T-helper 1 cell treated with Interleukin-12 subunit alpha and Interleukin-12 subunit beta and Interleukin-4 antibody, amounts not matched to agents 30 μg/mL and 1 μg/mL, for 36 hours (primary cell): Measurements from ENCODE around the gene EIF4H.
"Not testable (repeated sequence)": the region's sequence is repeated elsewhere in the genome, so short reads cannot be mapped to it uniquely, and the experiment has no call there.

Source experiments
- H3K27ac Mint-ChIP-seq: one replicate; pipeline ENCODE4 v1.8.0; 2021; ENCODE audit warnings: mild to moderate bottlenecking, mixed read lengths
- H3K27me3 Mint-ChIP-seq: one replicate; pipeline ENCODE4 v1.8.0; 2021; ENCODE audit warnings: low read depth, mixed read lengths
- H3K36me3 Mint-ChIP-seq: one replicate; pipeline ENCODE4 v1.8.0; 2021; ENCODE audit warnings: low read depth, mixed read lengths
- H3K4me1 Mint-ChIP-seq: one replicate; pipeline ENCODE4 v1.8.0; 2021; ENCODE audit warnings: low read depth, mixed read lengths
- H3K4me3 Mint-ChIP-seq: one replicate; pipeline ENCODE4 v1.8.0; 2021; ENCODE audit warnings: mild to moderate bottlenecking, moderate library complexity, mixed read lengths
- H3K9me3 Mint-ChIP-seq: one replicate; pipeline ENCODE4 v1.8.0; 2021; ENCODE audit warnings: mixed read lengths

Gene EIF4H

GRCh38 chr7:74157605-74158004 lies 16.6 kb upstream of the EIF4H start:
- H3K27me3 Mint-ChIP-seq = no peaks in the 10 kb centered on the region
- no peaks in the 10 kb centered on the region for H3K36me3 Mint-ChIP-seq
- H3K9me3 Mint-ChIP-seq = no peaks in the 10 kb centered on the region
- H3K4me3 Mint-ChIP-seq = no peak overlapping the region
- no peaks in the 10 kb centered on the region for H3K4me1 Mint-ChIP-seq
- H3K27ac Mint-ChIP-seq = no peak overlapping the region

- H3K27me3 Mint-ChIP-seq = no peaks in the 10 kb centered on the region
- no peaks in the 10 kb centered on the region for H3K36me3 Mint-ChIP-seq
- no peak overlapping the region for H3K27ac Mint-ChIP-seq
- no peak overlapping the region for H3K4me3 Mint-ChIP-seq
- no peaks in the 10 kb centered on the region for H3K4me1 Mint-ChIP-seq
- H3K9me3 Mint-ChIP-seq = no peaks in the 10 kb centered on the region
Measured at GRCh38 chr7:74164985-74165456, 9.1 kb upstream of the EIF4H start.

- H3K9me3 Mint-ChIP-seq = no peaks in the 10 kb centered on the region
- H3K4me3 Mint-ChIP-seq = no peak overlapping the region
- no peaks in the 10 kb centered on the region for H3K36me3 Mint-ChIP-seq
- no peaks in the 10 kb centered on the region for H3K27me3 Mint-ChIP-seq
- H3K27ac Mint-ChIP-seq = no peak overlapping the region
- no peaks in the 10 kb centered on the region for H3K4me1 Mint-ChIP-seq
Measured at GRCh38 chr7:74165867-74166593, 8.1 kb upstream of the EIF4H start.

- not testable (repeated sequence) for H3K4me1 Mint-ChIP-seq, H3K27ac Mint-ChIP-seq, H3K9me3 Mint-ChIP-seq, H3K27me3 Mint-ChIP-seq, H3K4me3 Mint-ChIP-seq, H3K36me3 Mint-ChIP-seq
Measured at GRCh38 chr7:74167324-74167723, 6.8 kb upstream of the EIF4H start.

- Mint-ChIP-seq H3K4me1 (peaks cover 35% of the 10 kb centered on the region), H3K9me3 (no peaks in the 10 kb centered on the region), H3K4me3 (peak overlapping the region; percentile 84), H3K36me3 (peaks cover 12% of the 10 kb centered on the region), H3K27ac (peak overlapping the region; percentile 72), H3K27me3 (no peaks in the 10 kb centered on the region)
Measured at GRCh38 chr7:74173074-74173473, 1.1 kb upstream of the EIF4H start.

GRCh38 chr7:74173491-74173865 lies 678 bp upstream of the EIF4H start:
- Mint-ChIP-seq H3K36me3 (peaks cover 12% of the 10 kb centered on the region), H3K4me1 (peaks cover 36% of the 10 kb centered on the region), H3K27me3 (no peaks in the 10 kb centered on the region), H3K9me3 (no peaks in the 10 kb centered on the region), H3K27ac (peak overlapping the region; percentile 72), H3K4me3 (peak overlapping the region; percentile 84)

- H3K27me3 Mint-ChIP-seq = no peaks in the 10 kb centered on the region
- peaks cover 43% of the 10 kb centered on the region for H3K4me1 Mint-ChIP-seq
- H3K9me3 Mint-ChIP-seq = no peaks in the 10 kb centered on the region
- H3K36me3 Mint-ChIP-seq = peaks cover 19% of the 10 kb centered on the region
- H3K27ac Mint-ChIP-seq = peak overlapping the region; percentile 90
- H3K4me3 Mint-ChIP-seq = peak overlapping the region; percentile 92
Measured at GRCh38 chr7:74174606-74175082, 488 bp downstream of the EIF4H start.

- Mint-ChIP-seq H3K36me3 (peaks cover 19% of the 10 kb centered on the region), H3K4me1 (peaks cover 43% of the 10 kb centered on the region), H3K27ac (peak overlapping the region; percentile 90), H3K4me3 (peak overlapping the region; percentile 92), H3K27me3 (no peaks in the 10 kb centered on the region), H3K9me3 (no peaks in the 10 kb centered on the region)
Measured at GRCh38 chr7:74175340-74175739, 1.2 kb downstream of the EIF4H start.

- Mint-ChIP-seq H3K4me3 (peak overlapping the region; percentile 92), H3K9me3 (no peaks in the 10 kb centered on the region), H3K27ac (peak overlapping the region; percentile 52), H3K36me3 (peaks cover 19% of the 10 kb centered on the region), H3K27me3 (no peaks in the 10 kb centered on the region), H3K4me1 (peaks cover 51% of the 10 kb centered on the region)
Measured at GRCh38 chr7:74176555-74176954, 2.4 kb downstream of the EIF4H start.

GRCh38 chr7:74178632-74179031 lies 4.5 kb downstream of the EIF4H start:
- H3K27ac Mint-ChIP-seq = peak overlapping the region; percentile 71
- H3K9me3 Mint-ChIP-seq = no peaks in the 10 kb centered on the region
- peaks cover 53% of the 10 kb centered on the region for H3K4me1 Mint-ChIP-seq
- no peak overlapping the region for H3K4me3 Mint-ChIP-seq
- H3K36me3 Mint-ChIP-seq = peaks cover 25% of the 10 kb centered on the region
- H3K27me3 Mint-ChIP-seq = no peaks in the 10 kb centered on the region

- H3K4me1 Mint-ChIP-seq = peaks cover 58% of the 10 kb centered on the region
- H3K4me3 Mint-ChIP-seq = no peak overlapping the region
- peaks cover 25% of the 10 kb centered on the region for H3K36me3 Mint-ChIP-seq
- H3K27me3 Mint-ChIP-seq = no peaks in the 10 kb centered on the region
- H3K27ac Mint-ChIP-seq = no peak overlapping the region
- no peaks in the 10 kb centered on the region for H3K9me3 Mint-ChIP-seq
Measured at GRCh38 chr7:74179935-74180604, 5.9 kb downstream of the EIF4H start.

GRCh38 chr7:74180866-74181265 lies 6.7 kb downstream of the EIF4H start:
- no peaks in the 10 kb centered on the region for H3K27me3 Mint-ChIP-seq
- peaks cover 22% of the 10 kb centered on the region for H3K36me3 Mint-ChIP-seq
- no peak overlapping the region for H3K4me3 Mint-ChIP-seq
- no peaks in the 10 kb centered on the region for H3K9me3 Mint-ChIP-seq
- H3K27ac Mint-ChIP-seq = no peak overlapping the region
- peaks cover 59% of the 10 kb centered on the region for H3K4me1 Mint-ChIP-seq

GRCh38 chr7:74181821-74182220 lies 7.7 kb downstream of the EIF4H start:
- Mint-ChIP-seq H3K4me1 (peaks cover 56% of the 10 kb centered on the region), H3K4me3 (no peak overlapping the region), H3K36me3 (peaks cover 19% of the 10 kb centered on the region), H3K27me3 (no peaks in the 10 kb centered on the region), H3K9me3 (no peaks in the 10 kb centered on the region), H3K27ac (no peak overlapping the region)

GRCh38 chr7:74182453-74183090 lies 8.4 kb downstream of the EIF4H start:
- Mint-ChIP-seq H3K4me1 (peaks cover 55% of the 10 kb centered on the region), H3K27me3 (no peaks in the 10 kb centered on the region), H3K4me3 (no peak overlapping the region), H3K27ac (peak overlapping the region; percentile 6), H3K36me3 (peaks cover 19% of the 10 kb centered on the region), H3K9me3 (no peaks in the 10 kb centered on the region)

GRCh38 chr7:74183142-74183541 lies 9.0 kb downstream of the EIF4H start:
- no peak overlapping the region for H3K4me3 Mint-ChIP-seq
- peaks cover 21% of the 10 kb centered on the region for H3K36me3 Mint-ChIP-seq
- peak overlapping the region; percentile 58 for H3K27ac Mint-ChIP-seq
- H3K4me1 Mint-ChIP-seq = peaks cover 52% of the 10 kb centered on the region
- no peaks in the 10 kb centered on the region for H3K9me3 Mint-ChIP-seq
- no peaks in the 10 kb centered on the region for H3K27me3 Mint-ChIP-seq
